Measurements from ENCODE around the gene JAKMIP3. TPM values are rescaled to one million over a fixed set of nuclear protein-coding genes. Genes with fewer than 3 reads are reported as not detected.

JAKMIP3 gene
- total and polyA plus RNA-seq, 2 donors (not counting 1 experiment from before 2014, with no cell fraction given): 0.17 to 0.21 TPM

DNA sequence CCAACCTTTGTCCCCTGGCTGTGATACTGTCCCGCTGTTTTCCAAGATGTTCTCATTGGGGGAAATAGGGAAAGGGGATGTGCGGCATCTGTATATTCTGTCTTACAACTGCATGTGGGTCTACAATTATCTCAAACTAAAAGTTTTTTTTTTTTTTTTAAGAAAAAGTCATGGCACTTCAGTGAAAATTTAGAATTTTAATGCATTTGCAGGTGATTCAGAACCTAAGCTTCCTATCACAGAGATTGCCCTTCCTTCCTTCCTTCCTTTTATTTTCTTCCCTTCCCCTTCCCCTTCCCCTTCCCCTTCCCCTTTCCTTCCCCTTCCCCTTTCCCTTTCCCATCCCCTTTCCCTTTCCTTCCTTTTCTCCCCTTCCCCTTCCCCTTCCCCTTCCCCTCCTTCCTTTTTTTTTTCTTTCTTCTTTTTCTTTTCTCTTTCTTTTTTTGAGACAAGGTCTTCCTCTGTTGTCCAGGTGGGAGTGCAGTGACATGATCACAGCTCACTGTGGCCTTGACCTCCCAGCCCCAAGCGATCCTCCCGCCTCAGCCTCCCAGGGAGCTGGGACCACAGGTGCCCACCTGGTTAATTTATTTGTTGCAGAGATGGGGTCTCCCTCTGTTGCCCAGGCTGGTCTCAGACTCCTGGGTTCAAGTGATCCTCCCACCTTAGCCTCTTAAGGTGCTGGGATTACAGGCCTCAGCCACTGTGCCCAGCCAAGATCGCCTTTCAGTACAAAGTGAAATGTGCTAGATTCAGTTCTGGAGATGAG lies 32.0 kb downstream of the JAKMIP3 start:
- Histone ChIP-seq H4K20me1 (ENCODE audit: control insufficient read depth, insufficient read depth, low read length, poor library complexity, severe bottlenecking) (no peaks in the 10 kb centered on the region), H3K9ac (ENCODE audit: low read length) (no peak overlapping the region), H3K9me3 (ENCODE audit: control extremely low read depth in 1 of 3, control insufficient read depth in 2 of 3, insufficient read depth in 1 of 3, low read length in 2 of 3) (peaks cover 0 to 14% (median 0%) of the 10 kb centered on the region in 3 donors), H2AFZ (ENCODE audit: insufficient read depth, low read depth, low read length, poor library complexity, severe bottlenecking) (no peak overlapping the region), H3K4me3 (ENCODE audit: control extremely low read depth in 1 of 5, extremely low read depth in 1 of 5, insufficient read depth in 1 of 5, low read depth in 2 of 5, low read length in 4 of 5) (no peak overlapping the region), H3K79me2 (ENCODE audit: control insufficient read depth, insufficient read depth, low read length) (no peaks in the 10 kb centered on the region), H3K36me3 (replicated peaks in 1 of 2; ENCODE audit: control extremely low read depth in 1 of 2, control insufficient read depth in 1 of 2, extremely low read depth in 1 of 2, insufficient read depth in 2 of 2, low read length in 1 of 2) (no peaks in the 10 kb centered on the region), H3K4me2 (replicated peaks; ENCODE audit: low read depth, low read length, poor library complexity, severe bottlenecking) (no peak overlapping the region), H3K27me3 (replicated peaks in 1 of 4; ENCODE audit: control extremely low read depth in 1 of 4, control insufficient read depth in 3 of 4, insufficient read depth in 4 of 4, low read length in 3 of 4) (peaks cover 0 to 4% (median 0%) of the 10 kb centered on the region in 4 experiments), H3K4me1 (ENCODE audit: control insufficient read depth in 2 of 2, insufficient read depth in 2 of 2, low read length in 2 of 2) (no peaks in the 10 kb centered on the region), H3K27ac (ENCODE audit: low read length in 2 of 2) (no peak overlapping the region)
- CTCF ChIA-PET: interaction anchor here (0.6 kb wide), 1 partner anchor 45 kb away, joined by 3 read pairs; no protein-coding TSS in a partner anchor
- no peak for ATAC-seq (ENCODE audit: low read depth)
- DNase-seq: no peak
- POLR2A ChIA-PET: no interaction called here
- H3K27ac Mint-ChIP-seq: no peak overlapping the region
- no peaks in the 10 kb centered on the region for H3K4me1 Mint-ChIP-seq
- intact Hi-C loops (cut with micrococcal nuclease): no loop called here
- no peak overlapping the region for H3K4me3 Mint-ChIP-seq
- H3K9me3 Mint-ChIP-seq (ENCODE audit: insufficient read depth): no peaks in the 10 kb centered on the region
- 63% methylated on average over 3 of the region's 5 CpGs for WGBS (ENCODE audit: insufficient coverage)
- TF ChIP-seq, protein P1, sequence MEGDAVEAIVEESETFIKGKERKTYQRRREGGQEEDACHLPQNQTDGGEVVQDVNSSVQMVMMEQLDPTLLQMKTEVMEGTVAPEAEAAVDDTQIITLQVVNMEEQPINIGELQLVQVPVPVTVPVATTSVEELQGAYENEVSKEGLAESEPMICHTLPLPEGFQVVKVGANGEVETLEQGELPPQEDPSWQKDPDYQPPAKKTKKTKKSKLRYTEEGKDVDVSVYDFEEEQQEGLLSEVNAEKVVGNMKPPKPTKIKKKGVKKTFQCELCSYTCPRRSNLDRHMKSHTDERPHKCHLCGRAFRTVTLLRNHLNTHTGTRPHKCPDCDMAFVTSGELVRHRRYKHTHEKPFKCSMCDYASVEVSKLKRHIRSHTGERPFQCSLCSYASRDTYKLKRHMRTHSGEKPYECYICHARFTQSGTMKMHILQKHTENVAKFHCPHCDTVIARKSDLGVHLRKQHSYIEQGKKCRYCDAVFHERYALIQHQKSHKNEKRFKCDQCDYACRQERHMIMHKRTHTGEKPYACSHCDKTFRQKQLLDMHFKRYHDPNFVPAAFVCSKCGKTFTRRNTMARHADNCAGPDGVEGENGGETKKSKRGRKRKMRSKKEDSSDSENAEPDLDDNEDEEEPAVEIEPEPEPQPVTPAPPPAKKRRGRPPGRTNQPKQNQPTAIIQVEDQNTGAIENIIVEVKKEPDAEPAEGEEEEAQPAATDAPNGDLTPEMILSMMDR (IDR thresholded peaks at IDR 0.05): no peak
- TF ChIP-seq EZH2 (IDR thresholded peaks at IDR 0.05; ENCODE audit: borderline replicate concordance, insufficient read depth, low read depth, low read length, poor library complexity, severe bottlenecking): no peak
- peaks cover 20% of the 10 kb centered on the region for H3K27me3 Mint-ChIP-seq
